NCI-H82 treated with DMSO at 0.1 percent for 48 hours (cell line): Measurements from ENCODE around the gene LRSAM1.

Source experiments
- DNase-seq: peaks from one replicate; lab custom pipeline; 2025; ENCODE audit not compliant: unreplicated experiment; lab: John Stamatoyannopoulos, UW

Gene LRSAM1

GRCh38 chr9:127509261-127509954 lies 58.1 kb downstream of the LRSAM1 start:
- no peak for DNase-seq

GRCh38 chr9:127509955-127510299 lies 58.6 kb downstream of the LRSAM1 start:
- no peak for DNase-seq

- DNase-seq = no peak
Measured at GRCh38 chr9:127514468-127514867, 63.2 kb downstream of the LRSAM1 start.

- DNase-seq = no peak
Measured at GRCh38 chr9:127516835-127517607, 65.7 kb downstream of the LRSAM1 start.

GRCh38 chr9:127517620-127518019 lies 66.3 kb downstream of the LRSAM1 start:
- DNase-seq = no peak

- DNase-seq = no peak
Measured at GRCh38 chr9:127518091-127518856, 67.0 kb downstream of the LRSAM1 start.

GRCh38 chr9:127519301-127520166 lies 68.2 kb downstream of the LRSAM1 start:
- no peak for DNase-seq

- DNase-seq = no peak
Measured at GRCh38 chr9:127520941-127521918, 69.9 kb downstream of the LRSAM1 start.

GRCh38 chr9:127521919-127522304 lies 70.6 kb downstream of the LRSAM1 start:
- DNase-seq = no peak

- no peak for DNase-seq
Measured at GRCh38 chr9:127522727-127523126, 71.4 kb downstream of the LRSAM1 start.

- DNase-seq = no peak
Measured at GRCh38 chr9:127523312-127523851, 72.1 kb downstream of the LRSAM1 start.

- no peak for DNase-seq
Measured at GRCh38 chr9:127524373-127524772, 73.1 kb downstream of the LRSAM1 start.

- DNase-seq = no peak
Measured at GRCh38 chr9:127525401-127526188, 74.3 kb downstream of the LRSAM1 start.

- DNase-seq = peak; percentile 73
Measured at GRCh38 chr9:127526655-127527559, 75.6 kb downstream of the LRSAM1 start.

- no peak for DNase-seq
Measured at GRCh38 chr9:127527560-127528268, 76.4 kb downstream of the LRSAM1 start.

- no peak for DNase-seq
Measured at GRCh38 chr9:127528422-127529251, 77.3 kb downstream of the LRSAM1 start.
